Fibroblast of lung (primary cell): ENCODE results near the gene TRIM62. TPM values are rescaled to one million over a fixed set of nuclear protein-coding genes. Genes with fewer than 3 reads are reported as not detected.

ENCODE experiments used
- DNase-seq, 2 donors: peaks; one replicate each; pipeline versions ENCODE4 v3.0.0 to v3.0.0-alpha.2; 2010; ENCODE audit warnings: low read depth in 2 of 2
- H2AFZ ChIP-seq: 2 replicates; pipeline ENCODE4 v1.5.1; 2012; ENCODE audit warnings: low read length, control low read depth, inconsistent platforms
- H3K27ac ChIP-seq: 2 replicates; pipeline ENCODE4 v1.5.1; 2011; ENCODE audit warnings: low read length, control low read depth; ENCODE audit not compliant: insufficient read depth
- H3K27me3 ChIP-seq: 2 replicates; pipeline ENCODE4 v1.5.1; 2011; ENCODE audit warnings: mild to moderate bottlenecking, low read length; ENCODE audit not compliant: control insufficient read depth, insufficient read depth
- H3K36me3 ChIP-seq: 2 replicates; pipeline ENCODE4 v1.5.1; 2011; ENCODE audit warnings: low read length; ENCODE audit not compliant: control insufficient read depth, insufficient read depth
- H3K4me1 ChIP-seq: 2 replicates; pipeline ENCODE4 v1.5.1; 2011; ENCODE audit warnings: low read length; ENCODE audit not compliant: control insufficient read depth, insufficient read depth; ENCODE audit errors: extremely low read depth
- H3K4me2 ChIP-seq: 2 replicates; pipeline ENCODE4 v1.5.1; 2011; ENCODE audit warnings: low read length, control low read depth; ENCODE audit not compliant: insufficient read depth; ENCODE audit errors: extremely low read depth
- H3K4me3 ChIP-seq, 4 experiments: fragments of 200-600 bp in 1 of 4; sonication (generic) in 1 of 4; replicated peaks in 1 of 4; 2 replicates each; pipeline ENCODE4 v1.5.1; 2011 to 2016; ENCODE audit warnings: low read length in 4 of 4, low read depth in 3 of 4, mild to moderate bottlenecking in 3 of 4, control low read depth in 2 of 4, inconsistent platforms in 1 of 4, mixed read lengths in 1 of 4; ENCODE audit not compliant: insufficient read depth in 1 of 4; ENCODE audit errors: control extremely low read depth in 1 of 4
- H3K79me2 ChIP-seq: 2 replicates; pipeline ENCODE4 v1.5.1; 2012; ENCODE audit warnings: mild to moderate bottlenecking, low read length, inconsistent platforms; ENCODE audit not compliant: control insufficient read depth, insufficient read depth
- H3K9ac ChIP-seq: 2 replicates; pipeline ENCODE4 v1.5.1; 2011; ENCODE audit warnings: mild to moderate bottlenecking, low read length, control low read depth; ENCODE audit not compliant: insufficient read depth
- H3K9me3 ChIP-seq: 2 replicates; pipeline ENCODE4 v1.5.1; 2012; ENCODE audit warnings: low read depth, low read length; ENCODE audit not compliant: control insufficient read depth, insufficient read depth
- H4K20me1 ChIP-seq: 2 replicates; pipeline ENCODE4 v1.5.1; 2011; ENCODE audit warnings: low read length; ENCODE audit not compliant: control insufficient read depth, insufficient read depth; ENCODE audit errors: extremely low read depth
- CTCF ChIP-seq, 2 donors: IDR thresholded peaks in 1 of 2; conservative IDR thresholded peaks in 1 of 2; 1 replicate in 1 of 2; 2 replicates in 1 of 2; pipeline ENCODE4 v1.5.1; 2011 to 2012; ENCODE audit warnings: low read length in 2 of 2, control low read depth in 1 of 2, inconsistent platforms in 1 of 2, low read depth in 1 of 2, mild to moderate bottlenecking in 1 of 2
- EZH2 ChIP-seq: IDR thresholded peaks from 2 replicates; pipeline ENCODE4 v1.5.1; 2012; ENCODE audit warnings: low read length, control low read depth, mild to moderate bottlenecking; ENCODE audit errors: missing control alignments
- polyA plus RNA-seq, 2 donors: library from polyadenylated mRNA; depleted of rRNA in 1 of 2; stranded (reverse) in 1 of 2; unstranded in 1 of 2; fragments of >200 nt; gene quantifications; 2 replicates each; pipeline ENCODE4 v1.2.1, GENCODE V29; 2011 to 2012; ENCODE audit warnings: missing spikeins in 1 of 2
- total RNA-seq: library from RNA; depleted of rRNA; stranded (reverse); fragments of >200 nt; gene quantifications from 2 replicates; pipeline ENCODE4 v1.2.1, GENCODE V29; 2014

The TRIM62 gene
- total and polyA plus RNA-seq, 2 donors (not counting 1 experiment from before 2014, with no cell fraction given), result 1.8 to 2.4 TPM

- Histone ChIP-seq H3K79me2 (no peaks in the 10 kb centered on the region), H3K27ac (no peak overlapping the region), H3K9ac (no peak overlapping the region), H3K4me1 (no peaks in the 10 kb centered on the region), H3K4me2 (no peak overlapping the region), H2AFZ (no peak overlapping the region), H3K36me3 (peaks cover 2% of the 10 kb centered on the region), H4K20me1 (no peaks in the 10 kb centered on the region), H3K9me3 (no peaks in the 10 kb centered on the region), H3K27me3 (no peaks in the 10 kb centered on the region), H3K4me3 (no peak overlapping the region)
- peak in 1 of 2 donors; percentile 62 for DNase-seq
- TF ChIP-seq CTCF (conservative IDR thresholded peaks at IDR 0.05 in 1 of 2, IDR thresholded peaks at IDR 0.05 in 1 of 2; ENCODE audit: low read depth in 1 of 2, low read length in 2 of 2) (no peak), EZH2 (no peak)
These were observed 12.4 kb downstream of the TRIM62 start for GRCh38 chr1:33169290-33170055.

- no peak overlapping the region for H3K9ac ChIP-seq
- no peak for TF ChIP-seq CTCF (conservative IDR thresholded peaks at IDR 0.05 in 1 of 2, IDR thresholded peaks at IDR 0.05 in 1 of 2; ENCODE audit: low read depth in 1 of 2, low read length in 2 of 2)
- H3K79me2 ChIP-seq, result no peaks in the 10 kb centered on the region
- H3K4me2 ChIP-seq, result no peak overlapping the region
- no peaks in the 10 kb centered on the region for H3K27me3 ChIP-seq
- no peak overlapping the region for H2AFZ ChIP-seq
- H3K4me1 ChIP-seq, result peaks cover 3% of the 10 kb centered on the region
- DNase-seq, result no peak
- peaks cover 2% of the 10 kb centered on the region for H3K36me3 ChIP-seq
- H3K9me3 ChIP-seq, result no peaks in the 10 kb centered on the region
- H3K4me3 ChIP-seq, result no peak overlapping the region
- H3K27ac ChIP-seq, result no peak overlapping the region
- no peaks in the 10 kb centered on the region for H4K20me1 ChIP-seq
These were observed 13.1 kb downstream of the TRIM62 start for GRCh38 chr1:33168556-33169289.

GRCh38 chr1:33167650-33168447, 14.0 kb downstream of the TRIM62 start:
- Histone ChIP-seq H3K27ac (no peak overlapping the region), H2AFZ (no peak overlapping the region), H3K4me3 (no peak overlapping the region), H3K36me3 (peaks cover 2% of the 10 kb centered on the region), H3K4me2 (no peak overlapping the region), H3K79me2 (no peaks in the 10 kb centered on the region), H3K9me3 (no peaks in the 10 kb centered on the region), H3K9ac (no peak overlapping the region), H4K20me1 (no peaks in the 10 kb centered on the region), H3K27me3 (no peaks in the 10 kb centered on the region), H3K4me1 (peaks cover 7% of the 10 kb centered on the region)
- peak in 1 of 2 donors; percentile 44 for DNase-seq
- TF ChIP-seq CTCF (conservative IDR thresholded peaks at IDR 0.05 in 1 of 2, IDR thresholded peaks at IDR 0.05 in 1 of 2; ENCODE audit: low read depth in 1 of 2, low read length in 2 of 2) (no peak), EZH2 (no peak)
